ENCODE results near the gene SS18L1. TPM values are rescaled to one million over a fixed set of nuclear protein-coding genes. Genes with fewer than 3 reads are reported as not detected.

Gene SS18L1
- polyA plus RNA-seq, 1 donor: 17.4 TPM

DNA sequence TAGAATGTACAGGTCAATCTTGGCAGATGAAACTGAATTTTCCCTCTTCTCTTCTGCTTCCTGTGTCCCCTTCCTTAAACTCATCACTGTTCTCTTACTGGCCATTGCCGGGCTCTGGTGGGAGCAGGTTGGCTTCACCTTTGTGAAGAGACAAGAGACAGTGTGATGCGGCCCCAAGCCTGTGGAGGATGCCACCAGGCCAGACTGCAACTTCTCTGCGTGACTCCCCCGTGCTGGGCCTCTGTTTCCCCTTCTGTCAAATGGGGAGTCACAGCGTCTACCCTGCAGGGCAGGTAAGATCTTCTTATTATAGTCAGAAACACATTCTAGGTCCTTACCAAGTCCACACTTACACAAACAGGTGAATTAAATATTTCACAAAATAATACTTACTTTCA, 23.2 kb upstream of the SS18L1 start:
- DNase-seq (ENCODE audit: low read depth): no peak

GRCh38 chr20:62120990-62121775, 22.4 kb upstream of the SS18L1 start:
- DNase-seq (ENCODE audit: low read depth): no peak

DNA sequence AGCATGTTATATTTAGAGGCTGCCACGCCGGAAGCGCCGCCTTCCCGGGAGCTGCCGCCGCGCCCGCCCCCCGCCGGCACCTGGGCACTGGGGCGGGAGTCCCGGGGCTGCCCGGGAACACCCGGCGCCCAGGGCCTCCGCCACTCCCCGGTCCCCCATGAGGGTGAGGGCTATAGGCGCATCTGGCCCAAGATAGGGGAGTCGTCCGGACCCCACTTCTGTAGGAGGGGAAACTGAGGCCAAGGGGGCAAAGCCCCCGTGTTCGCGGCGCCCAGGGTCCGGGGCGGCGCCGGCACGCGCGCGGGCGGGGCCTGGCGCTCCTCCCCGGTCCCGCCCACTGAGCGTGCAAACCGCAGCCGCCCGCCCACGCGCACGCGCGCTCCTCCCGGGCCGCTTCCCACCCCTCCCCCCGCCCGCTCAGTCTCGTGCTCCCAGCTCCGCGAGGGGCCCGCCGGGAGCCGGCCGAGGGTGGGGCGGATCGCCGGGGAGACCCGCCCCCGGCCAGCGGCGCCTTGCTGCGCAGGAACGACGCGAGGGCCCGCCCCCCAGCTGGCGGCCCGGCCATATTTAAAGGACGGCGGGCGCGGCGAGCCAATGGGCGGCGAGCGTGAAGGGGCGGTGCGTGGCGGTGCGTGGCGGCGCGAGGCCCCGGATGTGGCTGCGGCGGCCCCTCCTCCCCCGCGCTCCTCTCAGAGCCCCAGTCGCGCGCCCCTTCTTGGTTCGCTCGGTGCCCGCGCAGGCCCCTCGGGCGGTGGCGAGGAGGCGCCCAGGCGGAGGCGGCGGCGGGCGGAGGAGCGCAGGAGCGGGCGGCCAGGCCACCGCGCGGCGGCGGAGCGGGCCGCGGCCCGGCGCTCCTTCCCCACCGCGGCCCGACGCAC, 21.6 kb upstream of the SS18L1 start, which contains the start of gene LSM14B:
Gene LSM14B, plus strand, starts transcription at position 700 of the 878 bp plus-strand sequence. CDS start 192 bp downstream, outside the sequence.
- DNase-seq (ENCODE audit: low read depth): peak; percentile 90

- no peak for DNase-seq (ENCODE audit: low read depth)
Measured at GRCh38 chr20:62122654-62123449, 20.7 kb upstream of the SS18L1 start.

DNA sequence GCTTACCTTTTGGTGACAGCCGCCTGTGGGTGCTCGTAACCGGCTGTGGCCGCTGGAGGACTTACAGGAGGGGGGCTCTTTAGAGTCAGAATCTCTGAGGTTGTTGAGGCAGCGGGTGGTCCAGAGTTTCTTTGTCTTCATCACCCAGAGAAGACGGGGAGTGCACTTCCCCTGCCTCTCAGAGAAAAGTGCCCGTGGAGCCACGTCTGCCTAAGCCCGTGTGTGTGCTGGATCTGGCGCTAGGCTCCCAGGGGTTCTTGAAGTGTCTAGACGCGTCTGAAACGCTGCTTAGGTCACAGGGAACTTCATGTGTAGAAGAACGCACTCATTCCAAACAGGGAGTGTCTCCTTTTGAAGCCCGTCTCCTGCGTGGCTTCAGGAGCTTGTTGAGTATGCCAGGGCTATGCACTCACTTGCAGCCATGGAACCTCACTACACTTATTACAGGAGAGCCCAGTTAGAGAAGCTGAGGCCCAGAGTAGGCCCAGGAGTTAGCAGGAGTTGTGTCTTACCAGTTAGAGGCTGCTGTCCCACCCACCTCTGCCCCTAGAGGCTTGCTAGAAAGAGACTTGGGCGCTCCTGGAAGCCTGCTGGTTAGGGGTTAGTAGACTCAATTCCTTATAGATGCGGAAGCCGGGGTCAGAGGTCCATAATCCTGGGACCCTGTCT, 20.0 kb upstream of the SS18L1 start:
- DNase-seq (ENCODE audit: low read depth): no peak

DNA sequence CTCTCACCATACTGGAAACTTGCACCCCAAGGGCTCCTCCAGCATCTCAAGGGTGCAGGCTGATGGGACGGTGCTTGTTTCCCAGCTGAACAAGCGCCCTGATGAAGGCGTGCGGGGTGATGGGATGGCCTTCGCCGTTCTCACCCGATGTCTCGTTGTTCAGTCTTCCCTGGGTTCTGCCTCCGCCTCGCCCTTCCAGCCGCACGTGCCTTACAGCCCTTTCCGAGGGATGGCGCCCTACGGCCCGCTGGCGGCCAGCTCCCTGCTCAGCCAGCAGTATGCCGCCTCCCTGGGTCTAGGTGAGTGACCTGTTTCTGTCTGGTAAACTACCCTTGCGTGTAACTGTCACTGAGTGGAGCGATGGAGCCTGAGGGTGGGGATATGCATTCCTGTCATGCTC, 17.4 kb upstream of the SS18L1 start:
- DNase-seq (ENCODE audit: low read depth): no peak

DNA sequence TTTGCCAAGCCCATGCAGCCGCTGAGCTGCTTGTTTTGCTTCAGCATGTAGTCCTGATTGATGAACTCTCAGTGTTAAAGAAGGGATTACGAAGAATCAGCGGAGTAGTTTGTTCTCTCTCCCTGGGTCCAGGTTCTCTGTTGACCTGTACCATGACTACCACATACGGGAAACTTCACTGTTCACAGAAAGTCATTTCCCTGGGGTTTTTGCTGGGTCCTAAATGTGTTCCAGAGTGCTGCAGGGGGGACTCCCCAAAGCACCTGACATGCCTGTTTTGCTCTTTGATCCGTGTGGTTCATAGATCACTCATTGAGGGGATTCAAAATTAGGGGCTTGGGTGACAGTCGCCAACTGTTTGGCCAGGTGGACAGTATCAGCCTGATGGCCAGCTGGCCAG, 15.8 kb upstream of the SS18L1 start:
- no peak for DNase-seq (ENCODE audit: low read depth)

GRCh38 chr20:62128502-62128901, 15.1 kb upstream of the SS18L1 start:
- no peak for DNase-seq (ENCODE audit: low read depth)

DNA sequence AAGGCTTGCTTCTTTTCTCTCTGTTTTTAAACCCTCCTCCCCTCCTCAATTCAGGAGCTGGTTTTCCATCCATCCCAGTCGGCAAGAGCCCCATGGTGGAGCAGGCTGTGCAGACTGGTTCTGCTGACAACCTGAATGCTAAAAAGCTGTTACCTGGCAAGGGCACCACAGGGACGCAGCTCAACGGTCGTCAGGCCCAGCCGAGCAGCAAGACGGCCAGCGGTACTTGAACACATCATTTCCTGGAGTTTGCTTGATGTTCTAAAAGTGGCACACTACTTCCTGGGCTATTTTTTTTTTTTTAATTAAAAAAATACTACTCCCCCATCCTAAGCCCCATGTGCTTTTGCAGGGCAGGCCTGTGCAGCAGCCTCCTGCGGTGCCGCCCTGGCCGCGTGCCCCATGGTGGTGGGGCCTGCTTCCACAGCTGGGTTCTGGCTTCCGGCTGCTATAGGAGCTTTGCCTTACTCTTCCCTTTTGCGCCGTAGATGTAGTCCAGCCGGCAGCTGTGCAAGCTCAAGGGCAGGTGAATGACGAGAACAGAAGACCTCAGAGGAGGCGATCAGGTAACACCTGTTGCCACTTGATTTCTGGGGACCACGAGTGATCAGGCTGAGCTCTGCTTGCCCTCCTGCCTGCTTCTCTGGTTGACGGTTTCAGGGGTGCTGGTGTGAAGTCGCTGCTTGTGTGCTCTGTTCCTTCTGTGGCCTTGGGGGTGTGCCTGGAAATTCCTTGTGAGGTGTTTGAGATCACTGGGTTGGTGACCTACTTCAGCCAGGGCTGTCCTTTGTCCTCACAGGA, 13.6 kb upstream of the SS18L1 start:
- DNase-seq (ENCODE audit: low read depth): no peak

GRCh38 chr20:62131560-62132320, 11.8 kb upstream of the SS18L1 start:
- no peak for DNase-seq (ENCODE audit: low read depth)

- no peak for DNase-seq (ENCODE audit: low read depth)
Measured at GRCh38 chr20:62132421-62132820, 11.1 kb upstream of the SS18L1 start.

- DNase-seq (ENCODE audit: low read depth): no peak
Measured at GRCh38 chr20:62133051-62133845, 10.3 kb upstream of the SS18L1 start.

- DNase-seq (ENCODE audit: low read depth): no peak
Measured at GRCh38 chr20:62133864-62134263, 9.7 kb upstream of the SS18L1 start.

DNA sequence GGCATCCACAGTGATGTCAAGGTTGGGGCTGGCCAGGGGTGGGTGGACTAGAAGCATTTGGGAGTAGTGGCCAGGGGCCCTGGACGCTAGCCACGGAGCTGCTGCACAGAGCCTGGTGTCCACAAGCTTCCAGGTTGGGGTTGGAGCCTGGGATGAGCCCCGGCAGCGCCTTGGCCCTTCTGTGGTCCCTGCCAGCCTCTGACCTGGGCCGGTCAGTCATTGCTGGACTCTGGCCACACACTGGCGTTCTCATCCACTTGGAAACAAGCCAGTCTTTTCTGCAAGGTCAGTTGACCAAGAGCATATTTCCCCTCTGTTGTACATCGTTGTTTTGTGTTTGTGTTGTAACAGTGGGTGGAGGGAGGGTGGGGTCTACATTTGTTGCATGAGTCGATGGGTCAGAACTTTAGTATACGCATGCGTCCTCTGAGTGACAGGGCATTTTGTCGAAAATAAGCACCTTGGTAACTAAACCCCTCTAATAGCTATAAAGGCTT, 8.8 kb upstream of the SS18L1 start:
- no peak for DNase-seq (ENCODE audit: low read depth)

GRCh38 chr20:62135573-62136266, 7.8 kb upstream of the SS18L1 start:
- DNase-seq (ENCODE audit: low read depth): no peak

DNA sequence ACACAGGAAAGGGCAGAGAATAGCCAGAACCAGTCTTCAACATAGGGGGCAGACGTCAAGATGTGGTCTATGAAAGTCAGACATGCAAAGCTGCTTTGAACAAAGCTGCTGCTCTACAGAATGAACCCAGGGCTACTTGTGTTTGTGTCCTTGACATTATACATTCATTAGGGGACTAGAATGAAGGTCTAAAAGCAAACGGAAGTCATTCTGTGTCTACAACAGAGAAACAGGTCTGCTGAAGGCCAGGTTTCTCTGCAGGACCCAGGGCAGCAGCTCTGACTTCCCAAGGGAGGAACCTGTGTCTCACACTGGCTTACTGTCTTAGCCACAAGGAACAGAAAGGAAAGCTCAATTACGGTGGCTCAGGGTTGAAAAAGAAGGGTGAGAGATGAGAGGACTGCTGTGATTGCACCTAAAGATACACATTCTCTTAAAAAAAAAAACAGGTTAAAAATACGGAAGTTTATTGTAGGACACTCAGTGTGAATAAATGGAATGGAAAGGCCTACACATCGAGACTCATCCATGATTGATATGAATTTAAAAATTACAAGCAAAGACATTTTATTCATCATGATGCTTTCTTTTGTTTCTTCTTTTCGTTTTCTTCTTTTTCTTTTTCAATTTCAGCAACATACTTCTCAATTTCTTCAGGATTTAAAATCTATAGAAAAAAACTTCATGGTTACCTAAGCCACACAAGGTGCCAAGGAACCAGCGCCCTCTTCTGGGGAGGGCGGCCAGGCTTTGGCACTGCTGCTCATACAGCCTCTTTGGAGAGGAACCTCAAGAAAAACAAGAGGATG, 7.1 kb upstream of the SS18L1 start:
- DNase-seq (ENCODE audit: low read depth): no peak

DNA sequence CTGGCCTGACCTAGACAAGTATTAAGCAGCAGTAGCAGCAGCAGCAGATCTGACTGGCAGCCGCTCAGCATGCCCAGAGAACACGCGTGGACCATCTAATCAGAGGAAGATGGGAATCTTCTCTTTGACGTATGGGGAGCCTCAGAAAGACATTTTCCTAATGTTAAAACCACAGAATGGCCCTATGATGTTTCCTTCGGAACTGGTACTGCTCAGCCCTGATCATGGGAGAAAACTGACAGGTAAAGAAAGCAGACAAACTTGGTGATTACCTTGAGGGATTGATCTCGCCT, 6.5 kb upstream of the SS18L1 start:
- DNase-seq (ENCODE audit: low read depth): no peak

Measured in forelimb muscle (tissue), 1 donor.